Stimulated activated naive CD8-positive, alpha-beta T cell treated with anti-CD3 and anti-CD28 coated beads, Interleukin-15, Interleukin-2, amounts not matched to agents 100 U/mL and 50 U/mL, for 24 hours (primary cell): Measurements from ENCODE around the gene RSAD2.
"Not testable (repeated sequence)": the region's sequence is repeated elsewhere in the genome, so short reads cannot be mapped to it uniquely, and the experiment has no call there.

Experiments
- ATAC-seq: fragments of 150-1000 bp; cut with Tn5 transposase; one replicate; pipeline ENCODE4 v1.10.0; 2021
- DNase-seq: peaks from one replicate; pipeline ENCODE4 v3.0.0; 2021

Gene RSAD2

DNA sequence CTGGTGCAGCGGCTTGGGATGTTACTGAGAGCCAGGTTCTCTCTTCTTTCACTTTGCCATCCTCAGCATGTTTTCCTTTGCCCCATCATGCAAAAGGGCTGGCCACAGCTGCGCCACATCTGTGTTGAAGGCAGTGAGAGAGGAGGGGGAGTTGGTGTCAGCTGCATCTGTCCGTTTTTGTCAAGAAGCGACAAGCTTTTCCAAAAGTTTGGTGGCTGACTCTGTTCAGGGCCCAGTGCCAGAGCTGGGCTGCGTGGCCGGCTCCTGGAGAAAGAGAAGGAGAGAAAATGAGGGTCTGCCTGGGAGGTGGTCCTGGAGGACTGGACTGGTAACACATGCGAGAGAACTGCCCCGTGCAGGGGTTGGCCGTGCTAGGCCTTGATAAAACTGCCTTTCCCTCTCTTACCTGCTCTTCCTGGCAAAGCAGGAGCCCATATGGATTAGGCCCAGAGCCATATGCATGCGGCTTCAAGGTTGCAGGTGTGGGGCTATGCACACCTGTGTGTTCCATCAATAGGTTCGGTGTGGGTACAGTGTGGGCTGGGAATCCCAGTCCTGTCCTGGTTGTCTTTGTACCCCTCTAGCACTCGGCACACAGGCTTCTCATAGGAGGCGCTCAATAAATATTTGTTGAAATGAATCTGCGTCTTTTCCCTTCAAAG is 48.6 kb downstream of the RSAD2 start:
- ATAC-seq (no peak), DNase-seq (no peak)

DNA sequence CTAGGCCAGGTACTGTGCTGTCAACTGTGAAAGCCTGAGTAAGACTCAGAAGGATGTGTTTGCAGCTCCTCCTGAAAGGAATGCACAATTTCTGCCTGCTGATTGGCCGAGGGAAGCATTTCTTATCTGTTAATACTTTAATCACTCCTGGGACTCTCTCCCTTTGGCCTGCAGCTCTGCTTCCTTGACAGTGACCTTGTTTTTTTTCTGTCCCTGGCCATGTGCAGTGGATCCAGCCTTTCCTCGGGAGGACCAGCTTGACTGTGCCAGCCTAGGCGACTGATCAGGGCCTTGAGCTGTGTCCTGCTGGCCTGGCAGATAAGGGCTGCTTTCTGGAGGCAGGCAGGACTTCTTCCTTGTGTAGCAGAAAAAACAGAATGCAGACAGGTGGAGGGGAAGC is 49.6 kb downstream of the RSAD2 start:
- no peak for DNase-seq

DNA sequence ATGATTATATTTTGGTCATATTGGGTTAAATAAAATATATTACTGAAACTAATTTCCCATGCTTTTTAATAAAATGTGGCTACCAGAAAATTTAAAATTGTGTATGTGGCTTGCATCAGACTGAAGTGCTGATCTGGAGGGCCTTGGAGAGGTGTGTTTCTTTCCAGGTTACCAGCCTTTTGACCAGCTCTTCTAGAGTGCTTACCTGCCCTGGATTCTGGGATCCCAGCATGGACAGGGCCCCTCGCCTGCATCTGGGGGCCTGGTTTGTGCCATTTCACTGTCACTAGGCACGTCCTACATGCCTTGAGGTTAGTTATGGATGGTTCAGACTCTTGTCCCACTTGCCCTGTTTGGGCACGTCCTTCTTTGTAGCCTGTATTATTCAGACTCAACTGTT is 50.2 kb downstream of the RSAD2 start:
- ATAC-seq (no peak), DNase-seq (no peak)

More for the DNA sequence above, 49.6 kb downstream of the RSAD2 start:
- no peak for ATAC-seq

DNA sequence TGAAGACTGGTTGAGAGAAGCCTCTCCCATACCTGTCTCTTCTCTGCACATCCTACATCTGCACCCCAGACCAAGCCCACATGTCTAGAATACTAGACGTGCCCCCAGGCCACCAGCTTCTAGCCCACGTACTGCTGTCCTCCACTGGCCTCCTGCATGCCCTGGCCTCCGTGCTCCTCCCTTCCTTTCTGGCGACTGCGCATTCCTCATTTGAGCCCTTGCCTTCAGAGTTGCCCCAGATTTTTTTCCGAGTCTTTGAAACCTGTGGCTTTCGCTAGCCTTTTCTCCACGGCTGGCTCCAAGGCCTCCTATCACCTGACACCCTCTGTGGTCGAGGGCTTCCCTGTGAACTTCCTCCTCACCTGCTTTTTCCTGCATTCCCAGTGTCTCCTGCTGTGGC is 50.9 kb downstream of the RSAD2 start:
- ATAC-seq = no peak

DNA sequence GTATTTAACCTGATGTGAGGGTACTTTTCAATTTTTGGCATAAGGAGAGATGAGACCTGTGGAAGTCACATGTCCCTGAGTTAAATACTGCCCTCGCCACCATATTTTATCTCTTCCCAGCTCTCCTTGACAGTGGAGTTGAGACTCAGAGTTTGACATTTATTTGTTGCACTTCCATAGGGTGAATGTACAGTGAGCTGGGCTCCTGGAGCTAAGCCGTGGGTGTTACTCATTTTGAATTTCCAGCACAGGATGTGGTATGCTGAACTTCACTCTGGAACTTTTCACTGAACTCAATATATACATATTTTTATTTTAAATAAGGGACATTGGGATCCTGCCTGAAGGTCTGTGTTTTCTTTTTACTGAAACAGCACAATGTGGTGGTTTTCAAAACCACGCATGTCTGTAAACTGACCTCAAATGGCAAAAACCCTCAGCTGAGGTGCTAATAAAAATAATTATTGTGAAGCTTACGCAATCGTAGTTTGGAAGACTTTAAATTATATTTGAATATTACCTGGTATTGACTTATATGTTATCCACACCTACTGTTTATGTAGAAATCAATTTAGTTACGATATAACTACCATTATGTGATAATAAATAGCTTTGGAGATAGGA is 51.7 kb downstream of the RSAD2 start:
- ATAC-seq (peak; percentile 72), DNase-seq (no peak)

More for the DNA sequence above, 50.9 kb downstream of the RSAD2 start:
- no peak for DNase-seq

DNA sequence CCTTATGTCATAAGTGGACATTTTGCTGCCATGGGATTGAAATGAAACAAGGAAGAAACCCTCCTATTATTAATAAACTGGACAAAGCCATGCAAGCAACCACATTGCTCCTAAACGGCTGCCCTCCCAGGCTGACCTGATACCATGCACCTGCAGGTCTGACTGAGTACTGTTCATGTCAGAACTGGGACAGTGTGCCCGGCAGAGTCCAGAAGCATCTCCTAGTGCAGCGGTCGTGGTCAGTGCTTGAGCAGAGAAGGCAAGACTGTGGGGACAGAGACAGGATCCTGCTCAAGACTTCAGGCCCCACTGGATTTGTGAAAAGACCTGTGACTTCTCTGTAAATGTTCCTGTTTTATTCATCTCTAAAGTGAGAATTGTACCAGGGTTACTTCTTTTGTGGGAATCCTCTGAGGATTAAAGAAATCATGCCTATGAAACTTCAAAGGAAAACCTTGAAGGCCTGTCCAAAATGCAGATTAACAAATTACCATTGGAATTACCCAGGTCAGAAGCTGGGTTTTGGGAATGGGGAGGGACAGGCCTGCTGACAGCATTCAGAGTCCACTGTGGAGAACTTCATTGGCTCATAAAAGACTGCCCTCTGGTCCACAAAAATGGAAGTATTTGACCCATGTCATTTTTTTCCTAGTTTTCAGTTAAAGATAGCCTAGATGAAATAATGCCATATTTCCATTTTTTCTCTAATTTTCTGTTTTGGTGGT is 53.5 kb downstream of the RSAD2 start:
- ATAC-seq = no peak
- no peak for DNase-seq

DNA sequence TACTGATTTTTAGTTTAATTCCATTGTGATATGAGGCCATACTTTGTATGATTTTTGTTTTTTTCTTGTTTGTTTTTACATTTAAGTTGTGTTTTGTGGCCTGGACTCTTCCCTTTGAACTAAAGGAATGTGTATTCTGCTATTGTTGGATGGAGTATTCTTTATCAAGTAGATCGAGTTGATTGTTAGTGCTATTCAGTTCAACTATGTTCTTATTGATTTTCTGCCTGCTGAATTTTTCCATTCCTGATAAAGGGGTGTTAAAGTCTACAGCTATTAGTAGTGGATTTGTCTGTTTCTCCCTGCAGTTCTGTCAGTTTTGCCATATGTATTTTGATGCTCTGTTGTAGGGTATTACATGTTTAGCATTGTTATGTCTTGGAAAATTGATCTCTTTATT is 54.2 kb downstream of the RSAD2 start:
- ATAC-seq = no peak
- no peak for DNase-seq

DNA sequence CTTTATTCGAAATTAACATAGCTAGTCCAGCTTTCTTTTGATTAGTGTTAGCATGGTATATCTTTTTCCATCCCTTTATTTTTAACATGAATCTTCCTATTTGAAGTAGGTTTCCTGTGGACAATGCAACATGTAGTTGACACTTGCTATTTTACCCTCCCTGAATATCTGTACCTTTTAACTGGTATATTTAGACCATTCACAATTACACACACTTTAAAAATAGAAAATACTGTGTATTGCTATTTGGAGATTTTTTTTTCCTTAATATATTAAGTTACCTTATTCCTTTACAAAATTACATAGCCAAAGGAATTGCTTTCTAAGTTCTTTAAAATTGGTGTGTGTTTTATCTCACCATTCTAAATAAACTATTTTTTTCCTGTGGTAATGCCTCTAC is 54.6 kb downstream of the RSAD2 start:
- DNase-seq (no peak), ATAC-seq (no peak)

DNA sequence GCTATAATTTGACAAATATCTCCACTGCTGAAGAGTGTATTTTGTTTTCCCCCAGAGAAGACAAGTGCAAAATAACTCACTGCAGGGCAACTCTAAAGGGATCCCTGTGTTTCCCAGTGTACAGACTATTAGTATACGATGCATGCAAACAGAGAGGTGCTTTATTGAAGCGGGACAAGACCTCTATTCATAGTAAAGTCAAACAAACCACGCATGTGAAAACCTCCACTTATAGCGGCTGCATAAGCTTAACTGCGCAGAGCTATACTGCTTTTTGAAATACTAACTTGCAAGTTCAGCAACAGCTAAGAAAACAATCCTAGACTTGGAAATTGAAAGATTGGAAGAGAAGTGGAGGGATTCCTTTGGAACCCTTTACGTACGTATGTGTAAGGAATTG is 55.3 kb downstream of the RSAD2 start:
- DNase-seq (no peak), ATAC-seq (no peak)

DNA sequence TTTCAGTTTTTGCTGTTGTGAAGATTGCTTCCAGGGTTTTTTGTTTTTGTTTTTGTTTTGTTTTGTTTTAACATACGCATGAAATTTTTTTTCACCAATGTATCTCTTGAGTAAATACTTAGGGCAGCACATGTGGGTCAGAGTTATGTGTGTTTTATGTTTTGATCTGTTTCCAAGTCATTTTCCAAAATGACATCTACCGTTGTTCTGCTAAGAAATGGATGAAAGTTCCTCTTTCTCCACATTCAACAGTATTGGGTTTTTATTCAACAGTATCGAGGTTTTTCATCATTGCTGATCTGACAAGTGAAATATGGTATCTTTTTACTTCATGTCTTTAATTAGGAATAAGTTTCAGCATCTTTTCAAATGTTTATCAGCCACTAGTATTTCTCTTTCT is 56.3 kb downstream of the RSAD2 start:
- DNase-seq = no peak
- no peak for ATAC-seq

DNA sequence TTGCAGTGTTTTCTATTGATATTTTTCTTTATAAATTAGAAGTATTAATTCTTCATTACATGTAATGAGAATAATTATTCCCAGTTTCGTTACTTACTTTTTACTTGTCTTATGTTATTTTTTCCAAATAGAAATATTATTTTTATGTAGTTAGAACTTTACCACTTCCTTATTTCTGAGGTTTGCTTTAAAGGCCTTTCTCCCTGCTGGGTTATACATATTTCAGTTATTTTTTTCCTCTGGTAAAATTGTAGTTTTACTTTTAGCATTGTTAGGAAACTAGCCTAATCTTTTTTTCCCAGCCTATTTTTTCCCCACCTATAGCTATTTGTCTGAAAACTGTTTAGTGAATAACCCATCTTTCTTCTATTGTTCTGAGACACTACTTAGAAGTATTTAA is 56.8 kb downstream of the RSAD2 start:
- ATAC-seq (no peak), DNase-seq (no peak)

DNA sequence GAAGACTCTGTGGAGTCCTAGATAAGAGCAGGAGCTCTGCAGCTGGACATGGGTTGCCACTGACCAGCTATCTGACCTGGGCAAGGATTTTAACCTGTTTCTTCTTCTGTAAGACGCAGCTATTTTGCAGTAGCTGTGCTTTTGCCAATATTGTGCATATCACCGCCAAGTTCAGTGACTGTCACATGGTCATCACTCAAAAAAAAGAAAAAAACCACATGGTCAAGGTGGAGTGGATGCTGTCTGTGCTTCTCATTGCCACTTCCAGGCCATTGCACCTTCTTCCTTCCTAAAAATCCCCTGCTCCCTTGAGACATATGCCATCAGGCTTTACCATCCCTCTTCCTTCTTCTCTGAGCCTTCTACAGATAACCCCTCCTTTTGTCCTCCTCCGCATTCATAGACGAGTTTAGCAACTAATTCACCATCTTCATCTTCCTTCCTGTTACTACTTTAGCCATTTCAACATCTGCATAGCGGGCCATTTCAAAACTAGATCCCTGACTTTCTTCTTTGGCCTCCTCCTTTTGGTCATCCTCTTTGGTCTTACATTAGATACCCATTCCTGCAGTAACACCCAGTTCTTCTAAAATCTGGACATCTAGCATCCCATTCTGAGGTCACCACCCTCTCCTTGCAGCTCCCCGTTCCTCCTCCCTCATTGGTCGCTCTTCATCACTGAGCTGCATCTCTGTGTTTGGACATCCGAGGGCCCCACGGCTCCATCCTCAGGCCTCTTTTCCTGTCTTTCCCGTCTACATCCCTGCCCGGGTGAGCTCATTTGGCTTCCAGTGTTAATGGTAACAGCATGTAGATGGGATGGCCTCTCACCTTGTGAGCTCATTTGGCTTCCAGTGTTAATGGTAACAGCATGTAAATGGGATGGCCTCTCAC is 57.4 kb downstream of the RSAD2 start:
- DNase-seq (no peak), ATAC-seq (no peak)

DNA sequence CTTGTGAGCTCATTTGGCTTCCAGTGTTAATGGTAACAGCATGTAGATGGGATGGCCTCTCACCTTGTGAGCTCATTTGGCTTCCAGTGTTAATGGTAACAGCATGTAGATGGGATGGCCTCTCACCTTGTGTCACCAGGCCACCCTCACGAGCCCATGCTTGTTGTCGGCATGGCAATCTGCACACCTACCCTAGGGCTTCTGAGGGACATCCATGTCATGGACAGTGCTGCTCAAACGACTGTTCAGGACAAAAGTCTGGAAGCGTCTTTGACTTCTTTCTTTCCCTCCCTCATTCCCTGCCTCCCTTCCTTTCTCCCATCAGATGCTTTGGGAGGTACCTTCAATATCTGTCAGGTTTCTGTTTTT is 58.1 kb downstream of the RSAD2 start:
- not testable (repeated sequence) for DNase-seq, ATAC-seq

DNA sequence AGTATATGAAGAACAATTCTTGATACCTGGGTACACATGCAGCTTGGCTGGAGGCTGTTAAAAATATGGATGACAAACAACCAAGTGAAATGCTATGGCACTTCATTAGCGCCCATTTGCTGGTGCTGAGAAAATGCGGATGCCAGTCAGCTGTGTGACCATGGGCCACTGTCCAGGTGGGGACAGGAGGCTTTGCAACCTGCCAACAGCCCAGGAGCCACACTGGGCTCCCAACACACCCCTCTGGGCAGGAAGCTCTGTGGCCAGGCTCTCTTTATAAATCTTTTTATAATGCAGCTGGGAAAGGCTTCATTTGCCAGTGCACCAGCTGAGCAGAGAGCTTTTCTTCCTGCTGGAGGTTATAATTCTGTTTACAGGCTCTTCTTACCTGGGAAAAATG is 59.6 kb downstream of the RSAD2 start:
- DNase-seq (no peak), ATAC-seq (no peak)

DNA sequence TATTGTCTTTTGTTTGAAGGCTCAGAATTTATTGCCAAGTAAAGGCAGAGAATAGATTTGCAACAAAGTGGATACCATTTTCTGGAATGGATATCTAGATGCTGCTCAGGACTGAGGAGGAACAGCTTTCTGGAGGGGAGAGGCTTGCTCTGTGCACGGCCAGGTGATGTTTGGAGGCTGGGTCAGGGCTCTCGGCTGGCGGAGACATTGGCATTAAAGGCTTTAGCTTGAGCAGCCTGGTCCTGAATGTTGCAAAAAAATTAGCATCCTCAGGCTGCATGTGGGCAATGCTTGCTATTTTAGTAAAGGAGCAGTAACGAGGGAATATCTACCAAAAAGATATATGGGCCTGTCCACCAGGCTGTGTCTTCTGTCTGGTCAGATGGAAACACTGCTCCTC is 60.0 kb downstream of the RSAD2 start:
- no peak for DNase-seq
- ATAC-seq = no peak

DNA sequence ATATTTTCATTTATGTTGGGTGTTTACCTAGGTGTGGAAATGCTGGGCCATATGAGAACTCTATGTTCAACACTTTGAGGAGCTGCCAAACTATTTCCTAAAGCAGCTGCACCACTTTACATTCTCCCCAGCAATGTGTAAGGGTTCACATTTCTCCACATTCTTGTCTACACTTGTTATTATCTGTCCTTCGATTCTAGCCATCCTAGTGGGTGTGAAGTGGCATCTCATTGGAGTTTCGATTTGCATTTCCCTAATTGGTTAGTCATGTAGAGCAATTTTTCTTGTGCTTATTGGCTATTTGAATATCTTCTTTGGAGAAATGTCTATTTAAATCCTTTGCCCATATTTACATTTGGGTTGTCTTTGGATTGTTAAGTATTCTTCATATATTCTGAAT is 61.5 kb downstream of the RSAD2 start:
- DNase-seq = no peak
- no peak for ATAC-seq

DNA sequence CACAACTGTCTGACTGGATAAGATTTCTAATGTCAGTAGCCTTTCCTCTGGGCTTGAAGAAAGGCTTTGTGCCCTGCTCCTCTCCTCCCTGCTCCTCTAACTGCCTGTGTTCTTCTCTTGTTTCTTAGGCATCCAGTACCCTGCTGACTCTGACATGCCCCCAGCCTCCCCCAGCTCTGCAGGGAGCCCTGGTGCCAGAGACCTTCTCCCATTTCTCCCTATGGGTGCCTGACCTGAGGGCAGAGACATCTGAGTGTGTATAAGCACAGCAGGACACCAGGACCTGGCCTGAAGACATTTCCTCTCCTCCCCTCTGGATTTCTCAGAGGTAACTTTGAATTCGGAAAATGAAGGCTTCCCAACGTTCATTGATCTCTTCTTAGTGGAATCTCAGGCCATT is 63.2 kb downstream of the RSAD2 start:
- no peak for ATAC-seq
- DNase-seq = no peak

DNA sequence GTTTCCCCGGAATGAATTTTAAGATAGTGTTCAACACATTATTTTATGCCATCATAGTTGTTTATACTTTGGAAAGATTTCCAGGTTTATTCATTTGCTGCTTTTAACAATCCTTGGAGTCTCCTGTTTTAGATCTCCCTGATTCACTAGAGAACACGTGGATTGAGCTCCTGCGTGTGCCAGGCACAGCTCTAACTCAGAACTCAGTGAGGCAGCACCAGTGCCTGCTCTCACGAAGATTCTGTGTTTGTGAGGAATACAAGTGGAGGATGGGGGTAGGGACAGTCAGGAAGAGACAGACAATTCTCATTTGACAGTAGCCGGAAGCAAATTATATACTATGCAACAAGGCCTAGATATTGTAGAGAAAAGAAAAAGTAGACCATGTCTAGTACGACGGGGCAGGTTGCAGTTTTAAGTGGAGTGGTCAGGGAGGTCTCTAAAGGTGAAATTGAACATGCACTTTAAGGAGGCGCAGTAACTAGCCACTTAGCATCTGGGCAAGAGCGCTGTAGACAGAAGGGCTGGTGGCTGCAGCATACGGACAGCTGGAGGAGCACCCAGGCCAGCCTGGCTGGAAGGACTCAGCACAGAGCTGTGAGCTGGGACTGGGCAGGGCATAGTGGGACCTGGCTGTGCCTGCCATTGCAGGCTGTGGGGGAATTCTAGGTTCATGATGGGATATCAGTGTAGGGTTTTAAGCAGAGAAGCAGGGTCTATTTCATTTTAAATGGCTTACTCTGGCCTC is 63.9 kb downstream of the RSAD2 start:
- ATAC-seq = no peak
- no peak for DNase-seq

DNA sequence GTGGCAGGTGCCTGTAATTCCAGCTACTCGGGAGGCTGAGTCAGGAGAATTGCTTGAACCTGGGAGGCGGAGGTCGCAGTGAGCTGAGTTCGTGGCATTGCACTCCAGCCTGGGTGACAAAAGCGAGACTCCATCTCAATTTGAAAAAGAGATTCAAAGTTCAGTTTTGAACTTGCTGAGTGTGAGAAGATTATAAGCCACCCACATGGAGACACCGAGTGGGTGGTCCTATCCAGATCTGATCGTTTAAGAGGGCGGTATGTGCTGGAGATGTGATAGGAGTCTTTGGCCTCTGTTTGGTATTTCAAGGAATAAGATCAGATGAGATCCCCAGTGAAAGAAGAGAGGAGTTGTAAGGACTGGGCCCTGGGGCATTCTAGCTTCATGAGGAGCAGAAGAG is 65.3 kb downstream of the RSAD2 start:
- ATAC-seq = no peak
- DNase-seq = no peak

DNA sequence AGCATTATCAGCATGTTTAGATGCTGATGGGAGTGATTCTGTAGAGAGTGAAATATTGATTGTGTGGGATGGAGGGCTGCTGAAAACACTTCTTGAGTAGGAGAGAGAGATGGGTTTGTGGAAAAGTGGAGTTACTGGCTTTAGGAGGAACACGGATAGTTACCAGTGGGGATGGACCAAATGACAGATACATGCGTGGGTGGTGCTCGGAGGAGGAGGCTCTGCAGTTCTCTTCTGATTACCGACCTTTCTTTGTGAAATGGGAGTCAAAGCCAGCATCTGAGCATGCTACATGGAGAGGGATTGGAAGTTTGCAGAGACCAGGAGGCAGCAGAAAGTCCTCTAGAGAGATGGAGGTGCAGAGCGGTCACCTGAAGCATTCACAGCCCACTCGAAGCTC is 65.9 kb downstream of the RSAD2 start:
- no peak for ATAC-seq
- DNase-seq = no peak

DNA sequence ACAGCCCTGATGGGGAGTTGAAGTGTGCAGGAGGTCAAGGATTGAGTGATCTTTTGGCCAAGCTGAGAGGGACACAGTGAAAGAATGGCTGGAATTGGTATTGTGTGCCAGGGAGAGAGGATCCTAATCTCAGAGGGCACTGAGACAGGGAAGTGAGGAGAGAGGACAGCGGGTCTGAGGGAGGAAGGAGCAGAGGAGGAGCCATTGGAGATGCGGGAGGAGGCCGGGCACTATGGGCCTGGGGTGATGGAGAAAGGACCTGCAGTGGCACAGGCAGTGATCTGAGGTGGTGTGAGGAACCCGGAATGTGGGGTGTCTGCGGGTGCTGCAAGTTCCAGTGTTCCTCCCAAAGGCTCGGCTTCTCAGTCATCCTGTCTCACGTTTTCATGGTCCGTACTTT is 66.4 kb downstream of the RSAD2 start:
- DNase-seq (no peak), ATAC-seq (no peak)

DNA sequence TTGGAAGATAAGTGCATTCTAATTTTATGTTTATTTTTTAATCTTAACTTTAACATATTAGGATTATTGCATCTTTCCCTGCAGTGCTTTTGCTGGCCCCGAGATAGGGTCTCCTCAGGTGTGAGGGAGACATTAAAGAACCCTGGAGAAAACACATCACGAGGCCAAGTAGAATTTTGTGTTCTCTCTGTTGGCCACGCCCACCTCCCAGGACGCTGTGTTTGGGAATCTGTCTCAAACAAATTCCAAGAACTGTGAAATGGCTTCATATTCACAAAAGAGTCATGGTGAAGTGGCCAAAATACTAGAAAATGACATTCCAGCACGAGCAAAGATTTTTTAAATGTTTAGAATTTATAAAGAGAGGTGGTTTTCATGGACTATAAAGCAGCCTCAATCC is 67.0 kb downstream of the RSAD2 start:
- ATAC-seq (no peak), DNase-seq (no peak)
